HCT116 (cell line): ENCODE data around the gene BBS4. TPM values are rescaled to one million over a fixed set of nuclear protein-coding genes. Genes with fewer than 3 reads are reported as not detected.

ENCODE experiments used
- ATAC-seq: fragments of 200-7000 bp; cut with Tn5 transposase; 2 replicates; pipeline ENCODE4 v1.9.1; 2020; ENCODE audit warnings: mild to moderate bottlenecking, moderate library complexity
- BruUV-seq: library from RNA; stranded (reverse); fragments of 400-500 nt; replicated peaks from 2 replicates; lab custom pipeline; 2021; lab: Mats Ljungman, UMichigan
- CTCF ChIA-PET: fragments of 300-600 bp; sonication (Branson Sonifier 250); formaldehyde crosslinking; loops from one replicate; lab custom pipeline; 2021; ENCODE audit warnings: antibody characterized with exemption; lab: Charles Lee
- POLR2A ChIA-PET: fragments of 300-600, 350-600 bp; sonication (Branson Sonifier 250); formaldehyde crosslinking; loops from one replicate; lab custom pipeline; 2021; ENCODE audit warnings: antibody characterized with exemption; lab: Charles Lee
- RAD21 ChIA-PET, 2 experiments: fragments of 300-600 bp; sonication (Branson Sonifier 250); formaldehyde crosslinking; loops; one replicate each; lab custom pipeline; 2023; ENCODE audit warnings: low total read pairs in 2 of 2; ENCODE audit not compliant: uncharacterized antibody in 2 of 2, unreplicated experiment in 2 of 2, low non-redundant PET in 1 of 2; lab: Charles Lee
- DNase-seq: peaks from one replicate; pipeline ENCODE4 v3.0.0-alpha.2; 2010; ENCODE audit warnings: low read depth, low spot score
- H2AFZ ChIP-seq: fragments of 200-600 bp; shearing (Covaris generic), sonication (generic); 2 replicates; pipeline ENCODE4 v1.6.1; 2017; ENCODE audit warnings: low read depth, mixed run types, mixed read lengths, antibody characterized with exemption, low read length; ENCODE audit not compliant: poor library complexity, severe bottlenecking
- H3K27ac ChIP-seq: 2 replicates; pipeline ENCODE4 v1.5.1; 2012; ENCODE audit warnings: low read depth, low read length
- H3K27me3 ChIP-seq: fragments of 200-600 bp; sonication (generic); 2 replicates; pipeline ENCODE4 v1.6.1; 2016; ENCODE audit warnings: mixed run types, low read length, mixed read lengths; ENCODE audit not compliant: insufficient read depth
- H3K36me3 ChIP-seq, 2 experiments: fragments of 200-500 bp in 1 of 2; fragments of 200-600 bp in 1 of 2; sonication (Bioruptor generic) in 1 of 2; sonication (generic) in 1 of 2; 2 replicates each; pipeline versions ENCODE4 v1.5.1 to v1.6.1; 2014 to 2016; ENCODE audit warnings: low read length in 2 of 2, inconsistent platforms in 1 of 2, mixed read lengths in 1 of 2, mixed run types in 1 of 2; ENCODE audit not compliant: insufficient read depth in 2 of 2, control insufficient read depth in 1 of 2
- H3K4me1 ChIP-seq, 2 experiments: fragments of 200-600 bp in 1 of 2; sonication (generic) in 1 of 2; 2 replicates each; pipeline versions ENCODE4 v1.5.1 to v1.6.1; 2012 to 2017; ENCODE audit warnings: low read length in 2 of 2, inconsistent platforms in 1 of 2, mild to moderate bottlenecking in 1 of 2, mixed read lengths in 1 of 2, mixed run types in 1 of 2, moderate library complexity in 1 of 2; ENCODE audit not compliant: insufficient read depth in 2 of 2, control insufficient read depth in 1 of 2
- H3K4me2 ChIP-seq: fragments of 200-600 bp; sonication (generic); 2 replicates; pipeline ENCODE4 v1.6.1; 2017; ENCODE audit warnings: mixed run types, low read length, mixed read lengths
- H3K4me3 ChIP-seq, 2 experiments: fragments of 200-600 bp in 1 of 2; sonication (generic) in 1 of 2; replicated peaks in 1 of 2; 2 replicates each; pipeline ENCODE4 v1.5.1; 2011 to 2016; ENCODE audit warnings: low read length in 2 of 2, control low read depth in 1 of 2, low read depth in 1 of 2, mild to moderate bottlenecking in 1 of 2, mixed read lengths in 1 of 2, mixed run types in 1 of 2
- H3K79me2 ChIP-seq: fragments of 200-600 bp; sonication (generic); 2 replicates; pipeline ENCODE4 v1.6.1; 2017; ENCODE audit warnings: mild to moderate bottlenecking, mixed run types, low read length, moderate library complexity, mixed read lengths; ENCODE audit not compliant: insufficient read depth
- H3K9ac ChIP-seq: fragments of 200-600 bp; sonication (generic); 2 replicates; pipeline ENCODE4 v1.6.1; 2016; ENCODE audit warnings: low read length, mixed read lengths
- H3K9me2 ChIP-seq: fragments of 200-600 bp; sonication (generic), shearing (Covaris generic); 2 replicates; pipeline ENCODE4 v1.6.1; 2017; ENCODE audit warnings: mixed run types, mild to moderate bottlenecking, moderate library complexity; ENCODE audit not compliant: insufficient read depth
- H3K9me3 ChIP-seq, 2 experiments: fragments of 200-500 bp in 1 of 2; fragments of 200-600 bp in 1 of 2; sonication (Bioruptor generic) in 1 of 2; sonication (generic) in 1 of 2; 2 replicates each; pipeline ENCODE4 v1.6.1; 2014 to 2017; ENCODE audit warnings: low read length in 2 of 2, mixed read lengths in 2 of 2, inconsistent platforms in 1 of 2, low read depth in 1 of 2, mild to moderate bottlenecking in 1 of 2, mixed run types in 1 of 2, moderate library complexity in 1 of 2; ENCODE audit not compliant: control insufficient read depth in 1 of 2, insufficient read depth in 1 of 2
- H4K20me1 ChIP-seq: fragments of 200-600 bp; sonication (generic), shearing (Covaris generic); 2 replicates; pipeline ENCODE4 v1.6.1; 2017; ENCODE audit warnings: mixed run types, mild to moderate bottlenecking, moderate library complexity; ENCODE audit not compliant: insufficient read depth
- ATF3 ChIP-seq: IDR thresholded peaks from 2 replicates; pipeline ENCODE4 v1.6.1; 2012
- CEBPB ChIP-seq: IDR thresholded peaks from 2 replicates; pipeline ENCODE4 v1.6.1; 2012; ENCODE audit warnings: low read depth
- ZFX ChIP-seq: fragments of 450-650 bp; IDR thresholded peaks from 2 replicates; pipeline ENCODE4 v1.6.1; 2017
- intact Hi-C: fragments of 100-400 bp; cut with micrococcal nuclease; formaldehyde crosslinking; loops from 2 replicates; pipeline ENCODE4 v1.10.0; 2022
- total RNA-seq: library from RNA; stranded (reverse); gene quantifications from one replicate; pipeline ENCODE4 v1.2.1, GENCODE V29; 2021; ENCODE audit not compliant: unreplicated experiment
- TF ChIP-seq, protein P1 (sequence below), 3 experiments: fragments of 200-600 bp in 1 of 3; sonication (generic) in 1 of 3; IDR thresholded peaks in 2 of 3; conservative IDR thresholded peaks in 1 of 3; 2 replicates each; pipeline ENCODE4 v1.5.1; 2012 to 2017; ENCODE audit warnings: low read depth in 2 of 3, low read length in 2 of 3, antibody characterized with exemption in 1 of 3, borderline replicate concordance in 1 of 3, control low read depth in 1 of 3, mild to moderate bottlenecking in 1 of 3, mixed read lengths in 1 of 3, mixed run types in 1 of 3, moderate library complexity in 1 of 3; ENCODE audit not compliant: insufficient read depth in 1 of 3

BBS4 gene
- total RNA-seq, 1 experiment from 2014 or later: 10.0 TPM

DNA sequence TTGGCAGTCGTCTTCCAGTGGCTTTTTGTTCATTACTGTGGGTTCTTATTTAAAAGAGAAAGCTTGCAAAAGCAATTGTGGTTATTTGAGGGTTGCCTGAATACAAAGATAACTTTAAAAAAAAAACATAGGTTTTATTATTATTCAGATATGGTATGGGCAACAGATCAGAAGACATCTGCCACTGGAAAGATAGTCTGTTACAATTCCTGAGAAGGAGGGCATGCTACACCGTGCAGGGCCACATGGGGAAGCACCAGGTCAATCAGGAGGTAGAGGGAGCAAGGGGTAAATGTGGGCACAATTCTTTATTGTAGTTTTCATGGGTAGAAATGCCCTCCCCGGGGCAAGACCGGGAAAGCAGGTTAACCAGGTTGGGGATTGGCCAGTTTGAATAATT is 46.5 kb downstream of the BBS4 start:
- no peak for TF ChIP-seq CEBPB
- TF ChIP-seq, protein P1, sequence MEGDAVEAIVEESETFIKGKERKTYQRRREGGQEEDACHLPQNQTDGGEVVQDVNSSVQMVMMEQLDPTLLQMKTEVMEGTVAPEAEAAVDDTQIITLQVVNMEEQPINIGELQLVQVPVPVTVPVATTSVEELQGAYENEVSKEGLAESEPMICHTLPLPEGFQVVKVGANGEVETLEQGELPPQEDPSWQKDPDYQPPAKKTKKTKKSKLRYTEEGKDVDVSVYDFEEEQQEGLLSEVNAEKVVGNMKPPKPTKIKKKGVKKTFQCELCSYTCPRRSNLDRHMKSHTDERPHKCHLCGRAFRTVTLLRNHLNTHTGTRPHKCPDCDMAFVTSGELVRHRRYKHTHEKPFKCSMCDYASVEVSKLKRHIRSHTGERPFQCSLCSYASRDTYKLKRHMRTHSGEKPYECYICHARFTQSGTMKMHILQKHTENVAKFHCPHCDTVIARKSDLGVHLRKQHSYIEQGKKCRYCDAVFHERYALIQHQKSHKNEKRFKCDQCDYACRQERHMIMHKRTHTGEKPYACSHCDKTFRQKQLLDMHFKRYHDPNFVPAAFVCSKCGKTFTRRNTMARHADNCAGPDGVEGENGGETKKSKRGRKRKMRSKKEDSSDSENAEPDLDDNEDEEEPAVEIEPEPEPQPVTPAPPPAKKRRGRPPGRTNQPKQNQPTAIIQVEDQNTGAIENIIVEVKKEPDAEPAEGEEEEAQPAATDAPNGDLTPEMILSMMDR (IDR thresholded peaks at IDR 0.05 in 2 of 3, conservative IDR thresholded peaks at IDR 0.05 in 1 of 3; ENCODE audit: borderline replicate concordance in 1 of 3, insufficient read depth in 1 of 3, low read depth in 2 of 3, low read length in 2 of 3): peak in 2 of 3 experiments; percentile 9 to 16; a peak in 1 of 6 replicates
- Histone ChIP-seq H3K4me1 (no peaks in the 10 kb centered on the region), H3K4me2 (no peak overlapping the region), H3K4me3 (no peak overlapping the region), H3K36me3 (peaks cover 0 to 4% of the 10 kb centered on the region in 2 experiments; a peak in 1 of 4 replicates), H3K79me2 (no peaks in the 10 kb centered on the region), H3K27me3 (no peaks in the 10 kb centered on the region), H3K9me2 (no peaks in the 10 kb centered on the region), H4K20me1 (no peaks in the 10 kb centered on the region), H3K9ac (no peak overlapping the region), H3K27ac (no peak overlapping the region), H3K9me3 (no peaks in the 10 kb centered on the region), H2AFZ (no peak overlapping the region)
- ChIA-PET CTCF (no interaction called here), POLR2A (no interaction called here), RAD21 (no interaction called here)
- intact Hi-C loops: no loop called here
- BruUV-seq: no TSS peak
- DNase-seq (no peak), ATAC-seq (peak; percentile 83)

DNA sequence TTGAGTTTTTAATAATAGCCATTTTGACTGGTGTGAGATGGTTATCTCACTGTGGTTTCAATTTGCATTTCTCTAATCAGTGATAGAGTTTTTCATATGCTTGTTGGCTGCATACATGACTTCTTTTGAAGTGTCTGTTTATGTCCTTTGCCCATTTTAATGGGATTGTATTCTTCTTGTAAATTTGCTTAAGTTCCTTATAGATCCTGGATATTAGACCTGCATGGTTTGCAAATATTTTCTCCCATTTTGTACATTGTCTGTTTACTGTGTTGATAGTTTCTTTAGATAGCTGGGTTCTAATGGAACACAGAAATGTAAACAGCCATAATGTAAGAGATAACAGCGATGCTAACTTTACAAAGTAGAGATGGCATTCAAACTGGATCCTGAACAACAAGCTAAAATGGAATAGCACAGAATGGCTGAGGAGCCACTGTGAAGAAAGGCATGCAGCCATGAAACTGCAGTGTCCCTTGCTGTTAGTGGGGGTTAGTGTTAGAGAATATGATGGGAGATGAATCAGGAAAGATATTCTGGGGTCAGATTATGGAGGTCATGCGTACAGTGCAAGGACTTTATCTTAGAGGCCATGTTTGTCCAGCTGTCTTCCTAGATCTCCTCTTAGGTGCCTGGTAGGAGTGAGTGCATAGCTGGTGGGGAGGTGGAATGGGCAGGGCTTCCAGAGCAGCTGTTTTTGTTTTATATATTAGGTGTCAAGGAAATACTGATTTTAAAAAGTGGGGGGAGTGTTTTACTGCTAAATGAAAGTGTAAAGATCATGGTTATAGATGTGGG is 48.1 kb downstream of the BBS4 start:
- intact Hi-C loops: no loop called here
- H3K36me3 ChIP-seq: peaks cover 0 to 7% of the 10 kb centered on the region in 2 experiments; a peak in 1 of 4 replicates
- no TSS peak for BruUV-seq
- no peaks in the 10 kb centered on the region for H3K9me3 ChIP-seq
- H2AFZ ChIP-seq: no peak overlapping the region
- ATAC-seq (no peak), DNase-seq (no peak)
- ChIA-PET RAD21 (interaction anchor here in 1 of 2 experiments (0.6 kb wide), 1 partner anchor 30 kb away, joined by 3 read pairs; no protein-coding TSS in a partner anchor), CTCF (interaction anchor here (4.1 kb wide), 1 partner anchor 12 kb away, joined by 17 read pairs; no protein-coding TSS in a partner anchor), POLR2A (no interaction called here)
- no peaks in the 10 kb centered on the region for H3K4me1 ChIP-seq
- no peak for TF ChIP-seq ATF3
- TF ChIP-seq ZFX: no peak
- TF ChIP-seq CEBPB: no peak
- no peaks in the 10 kb centered on the region for H3K79me2 ChIP-seq
- no peak overlapping the region for H3K27ac ChIP-seq
- no peak overlapping the region for H3K4me3 ChIP-seq
- H3K9ac ChIP-seq: no peak overlapping the region
- no peaks in the 10 kb centered on the region for H3K27me3 ChIP-seq
- H3K4me2 ChIP-seq: no peak overlapping the region
- no peaks in the 10 kb centered on the region for H4K20me1 ChIP-seq
- H3K9me2 ChIP-seq: no peaks in the 10 kb centered on the region
